Amygdala (tissue), 56 donors: Measurements from ENCODE around the gene DBI.

Source experiments
- DNase-seq, 56 donors: peaks; one replicate each; lab custom pipeline; 2025; lab: John Stamatoyannopoulos, UW

Gene DBI

GRCh38 chr2:119366649-119367471 lies at the start of gene DBI, which contains the start of gene C2orf76:
Gene DBI (plus strand): TSS chr2:119366977. CDS start chr2:119367052, 75 bp downstream.
Gene C2orf76 (minus strand): TSS chr2:119366834. CDS start chr2:119339959, 26,875 bp downstream.
- peak; percentile 70 to 98 (median 94) for DNase-seq

DNA sequence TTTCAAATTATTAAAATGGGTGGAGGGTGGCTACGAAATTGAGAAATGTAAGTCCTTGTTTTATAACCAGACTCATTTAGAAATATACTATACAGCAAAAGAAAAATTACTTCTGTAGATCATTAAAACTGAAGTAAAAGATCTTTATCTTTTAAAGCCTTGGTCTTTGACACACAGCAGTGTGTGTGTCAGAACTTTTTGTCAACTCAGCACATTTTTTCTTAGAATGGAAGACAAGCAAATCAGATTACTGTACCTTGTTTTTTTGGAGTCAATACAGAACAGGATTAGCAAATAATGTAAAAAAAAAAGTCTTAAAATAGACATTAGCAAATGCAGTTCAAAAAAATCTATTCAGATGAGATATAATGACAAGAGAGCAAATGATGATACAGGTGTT lies 49.2 kb upstream of the DBI start:
- DNase-seq, result no peak

DNA sequence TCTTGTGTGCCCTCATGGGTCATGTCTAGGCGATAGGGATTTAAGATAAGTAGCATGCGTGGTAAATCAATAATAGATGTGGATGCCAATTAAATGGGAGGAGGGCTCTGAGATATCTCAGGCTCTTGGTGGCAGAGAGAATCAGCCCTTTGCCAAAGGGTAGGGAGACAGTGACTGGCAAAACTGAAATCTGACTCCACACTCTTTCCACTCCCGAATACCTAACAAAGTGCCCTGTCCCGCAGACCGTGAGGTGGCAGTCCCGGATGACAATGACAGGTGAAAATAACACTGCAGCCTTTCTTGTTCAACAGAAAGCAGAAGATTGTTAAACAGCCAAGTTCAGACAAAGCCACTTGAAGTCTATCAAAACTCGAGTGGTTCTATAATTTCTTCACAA lies 47.2 kb upstream of the DBI start:
- no peak for DNase-seq

GRCh38 chr2:119323459-119323858 lies 43.3 kb upstream of the DBI start:
- DNase-seq, result no peak

- no peak for DNase-seq
These were observed 42.0 kb upstream of the DBI start for GRCh38 chr2:119324685-119325270.

DNA sequence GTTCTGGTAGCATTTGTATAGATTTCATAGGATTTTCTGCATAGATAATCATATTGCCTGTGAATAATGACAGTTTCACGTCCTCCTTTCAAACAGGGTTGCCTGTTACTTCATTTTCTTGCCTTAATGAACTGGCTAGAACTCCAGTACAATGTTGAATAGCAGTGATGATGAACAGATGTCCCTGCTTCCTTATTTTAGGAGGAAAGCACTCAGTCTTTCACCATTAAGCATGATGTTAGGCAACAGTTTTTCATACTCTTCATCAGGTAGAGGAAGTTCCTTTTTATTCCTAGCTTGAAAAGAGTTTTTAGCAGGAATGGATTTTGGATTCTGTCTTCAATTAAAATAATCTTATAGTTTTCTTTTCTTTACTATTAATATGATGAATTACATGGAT lies 39.8 kb upstream of the DBI start:
- no peak for DNase-seq

- no peak for DNase-seq
These were observed 39.3 kb upstream of the DBI start for GRCh38 chr2:119327431-119327830.

DNA sequence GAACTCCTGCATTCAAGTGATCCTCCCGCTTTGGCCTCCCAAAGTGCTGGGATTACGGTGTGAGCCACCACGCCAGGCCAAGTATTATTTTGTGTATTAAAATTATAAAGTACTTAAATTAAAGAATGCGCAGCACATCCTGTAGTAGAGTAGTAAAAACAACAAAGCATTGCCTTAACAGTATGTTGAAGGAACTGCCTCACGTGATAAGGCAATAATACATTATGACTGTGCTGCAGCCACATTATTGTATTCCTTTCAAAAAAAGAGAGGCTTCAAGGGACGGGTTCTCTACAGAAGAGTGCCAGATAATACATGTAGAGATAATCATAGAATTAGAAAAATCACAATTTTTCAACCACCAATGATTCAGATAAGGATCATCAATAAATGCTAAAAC lies 33.8 kb upstream of the DBI start:
- no peak for DNase-seq

DNA sequence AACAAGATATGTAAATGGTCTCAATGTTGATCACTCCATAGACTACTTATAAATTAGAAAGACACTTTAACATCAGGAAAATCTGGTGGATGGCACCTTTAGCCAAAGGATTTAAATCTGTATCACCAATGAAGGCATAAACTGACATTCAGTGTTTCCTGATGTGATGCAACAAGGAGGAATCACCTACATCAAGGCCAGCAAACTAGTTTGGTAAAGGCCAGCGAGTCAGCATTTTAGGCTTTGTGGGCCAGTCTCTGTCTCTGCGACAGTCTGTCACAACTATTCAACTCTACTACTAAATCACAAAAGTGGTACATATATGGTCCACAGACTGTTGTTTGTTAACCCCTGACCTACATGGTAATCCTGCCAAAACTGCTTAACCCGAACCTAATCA lies 33.4 kb upstream of the DBI start:
- DNase-seq, result no peak

DNA sequence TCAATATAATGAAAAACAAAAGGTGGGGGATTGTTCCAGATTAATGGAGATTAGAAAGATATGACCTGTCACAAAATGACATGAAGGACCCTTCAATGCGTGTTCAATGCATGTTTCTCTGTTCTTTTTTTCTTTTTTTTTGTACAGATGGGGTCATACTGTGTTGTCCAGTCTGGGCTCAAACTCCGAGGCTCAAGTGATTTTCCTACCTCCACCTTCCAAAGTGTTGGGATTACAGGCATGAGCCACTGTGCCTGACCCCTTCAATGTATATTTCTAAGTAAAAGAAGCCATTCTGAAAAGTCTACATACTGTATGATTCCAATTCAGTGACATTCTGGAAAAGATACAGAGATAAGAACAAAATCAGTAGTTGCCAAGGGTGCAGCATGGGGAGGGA lies 32.9 kb upstream of the DBI start:
- no peak for DNase-seq

GRCh38 chr2:119337749-119338148 lies 29.0 kb upstream of the DBI start:
- DNase-seq, result no peak

GRCh38 chr2:119338272-119338671 lies 28.5 kb upstream of the DBI start:
- DNase-seq, result no peak

- no peak for DNase-seq
These were observed 27.8 kb upstream of the DBI start for GRCh38 chr2:119338826-119339561.

- DNase-seq, result no peak
These were observed 27.2 kb upstream of the DBI start for GRCh38 chr2:119339562-119339923.

DNA sequence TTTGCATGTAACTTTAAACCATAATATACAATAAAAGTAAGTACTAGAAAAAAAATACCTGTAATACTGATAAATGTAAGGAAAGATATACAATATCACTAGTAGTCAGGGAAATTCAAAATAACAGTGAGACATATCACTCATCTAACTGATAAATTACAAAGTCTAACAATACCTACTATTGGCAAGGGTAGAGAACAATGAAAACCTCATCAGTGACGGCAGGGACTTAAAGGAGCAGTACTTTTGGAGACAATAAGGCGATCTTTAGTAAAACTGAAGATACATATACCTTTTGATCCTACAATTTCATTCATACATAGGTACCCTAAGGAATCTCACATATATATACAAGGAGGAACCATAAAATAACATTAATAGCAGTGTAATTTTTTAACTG lies 25.1 kb upstream of the DBI start:
- DNase-seq, result no peak

DNA sequence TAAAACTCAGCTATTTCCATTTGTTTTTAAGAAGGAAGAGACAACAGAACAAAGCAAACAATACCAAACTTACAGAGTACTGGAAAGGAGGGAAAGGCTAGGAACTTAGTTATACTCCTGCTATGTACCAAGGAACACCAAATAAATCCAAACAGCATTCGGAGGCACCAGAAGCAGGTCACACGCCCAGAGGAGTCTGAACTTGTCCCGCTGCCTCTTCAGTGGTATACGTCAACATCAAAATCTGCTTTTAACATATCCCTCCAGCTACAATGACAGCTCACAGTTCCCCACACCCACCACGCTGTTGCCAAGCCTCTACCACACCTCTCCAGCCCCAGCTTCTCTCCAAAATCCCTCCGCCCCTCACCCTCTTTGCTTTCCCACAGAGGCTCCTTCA lies 17.5 kb upstream of the DBI start:
- DNase-seq, result no peak

- peak in 2 of 56 donors; percentile 10 to 21 for DNase-seq
These were observed 16.3 kb upstream of the DBI start for GRCh38 chr2:119350311-119350998.

DNA sequence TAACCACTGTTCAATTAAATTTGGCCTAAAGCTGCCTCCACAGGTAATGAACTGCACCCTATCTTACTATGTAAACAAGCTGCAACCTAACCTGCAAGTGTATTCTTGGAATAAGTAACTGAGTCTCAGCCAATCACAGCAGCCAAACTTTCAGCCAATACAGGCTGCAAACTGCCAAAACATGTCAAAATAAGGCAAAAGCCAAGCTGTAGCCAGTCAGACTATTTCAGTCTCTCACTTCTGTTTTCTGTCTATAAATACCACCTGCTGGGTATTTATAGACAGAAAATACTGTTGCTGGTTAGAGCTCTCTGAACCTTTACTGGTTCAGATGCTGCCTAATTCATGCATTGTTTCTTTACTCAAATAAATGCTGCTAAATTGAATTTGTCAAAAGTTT lies 14.4 kb upstream of the DBI start:
- no peak for DNase-seq

DNA sequence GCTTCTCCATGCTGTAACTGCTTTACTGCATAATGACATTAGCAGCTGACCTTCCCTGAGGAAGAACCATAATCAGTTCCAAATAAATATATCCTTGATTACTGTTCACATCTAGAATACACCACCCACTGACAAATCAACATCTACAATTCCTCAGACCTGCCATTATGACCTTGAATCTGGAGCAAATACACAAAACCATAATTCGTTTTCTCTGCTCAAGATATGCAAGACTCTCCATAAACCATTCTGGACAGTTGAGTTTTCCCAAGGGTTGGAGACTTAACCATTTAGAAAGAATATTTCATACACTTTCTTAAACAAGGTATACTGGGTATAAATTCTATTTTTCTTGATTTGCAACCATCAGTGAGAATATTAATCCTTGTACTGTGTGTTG lies 11.9 kb upstream of the DBI start:
- no peak for DNase-seq

GRCh38 chr2:119359774-119360173 lies 7.0 kb upstream of the DBI start:
- DNase-seq, result no peak

DNA sequence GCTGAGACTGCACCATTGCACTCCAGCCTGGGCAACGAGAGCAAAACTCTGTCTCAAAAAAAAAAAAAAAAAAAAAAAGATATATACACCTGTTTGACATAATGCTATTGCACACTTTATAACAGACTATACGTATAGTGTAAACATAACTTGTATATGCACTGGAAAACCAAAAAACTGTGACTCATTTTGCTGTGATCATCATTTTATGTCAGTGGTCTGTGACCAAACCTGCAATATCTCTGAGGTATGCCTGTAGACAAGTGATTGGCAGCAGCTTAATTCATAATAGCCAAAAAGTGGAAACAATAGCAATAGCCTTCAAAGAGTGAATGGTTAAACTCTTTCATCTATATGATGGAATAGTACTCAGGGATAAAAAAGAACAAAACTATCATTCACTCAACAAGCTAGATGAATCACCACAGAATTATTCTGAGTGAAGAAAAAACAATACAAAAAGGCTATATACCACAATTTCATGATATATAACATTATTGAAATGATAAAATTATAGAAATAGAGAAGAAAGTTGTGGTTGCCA lies 6.3 kb upstream of the DBI start:
- no peak for DNase-seq
